Left forelimb (tissue), 1 donor: ENCODE data around the gene GADD45B.
A peak's percentile ranks its signal among the peaks of the same experiment; 100 is the strongest.
"Not testable (repeated sequence)": the region's sequence is repeated elsewhere in the genome, so short reads cannot be mapped to it uniquely, and the experiment has no call there.

Source experiments
- DNase-seq: peaks from one replicate; pipeline ENCODE4 v3.0.0-alpha.2; 2018; ENCODE audit warnings: low spot score

The GADD45B gene

DNA sequence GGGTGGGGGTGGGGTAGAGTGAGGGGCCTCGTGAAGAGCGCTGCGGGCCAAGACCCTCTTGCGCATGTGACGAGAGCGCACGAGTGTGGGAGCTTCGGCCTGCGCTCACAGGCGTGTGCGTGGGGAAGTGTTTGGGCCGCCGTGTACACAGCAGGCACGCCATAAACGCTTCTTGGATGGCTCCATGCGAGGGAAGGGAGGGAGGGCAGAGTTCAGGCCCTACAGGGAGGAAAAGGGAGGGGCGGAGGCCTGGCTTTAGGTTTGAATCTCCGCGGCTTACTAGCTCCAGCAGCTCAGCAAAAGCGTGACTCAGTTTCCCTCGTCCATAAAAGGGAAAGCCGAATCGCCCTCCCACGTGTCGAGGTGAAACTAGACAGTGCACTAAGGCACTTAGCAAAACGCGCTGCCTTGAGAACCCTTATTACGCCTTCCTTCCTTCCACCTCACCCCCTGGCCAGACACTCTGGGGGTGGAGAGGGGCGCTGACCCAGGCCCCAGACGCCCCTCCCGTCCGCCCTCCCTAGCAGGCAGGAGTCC is 12.5 kb downstream of the GADD45B start:
- DNase-seq = no peak

DNA sequence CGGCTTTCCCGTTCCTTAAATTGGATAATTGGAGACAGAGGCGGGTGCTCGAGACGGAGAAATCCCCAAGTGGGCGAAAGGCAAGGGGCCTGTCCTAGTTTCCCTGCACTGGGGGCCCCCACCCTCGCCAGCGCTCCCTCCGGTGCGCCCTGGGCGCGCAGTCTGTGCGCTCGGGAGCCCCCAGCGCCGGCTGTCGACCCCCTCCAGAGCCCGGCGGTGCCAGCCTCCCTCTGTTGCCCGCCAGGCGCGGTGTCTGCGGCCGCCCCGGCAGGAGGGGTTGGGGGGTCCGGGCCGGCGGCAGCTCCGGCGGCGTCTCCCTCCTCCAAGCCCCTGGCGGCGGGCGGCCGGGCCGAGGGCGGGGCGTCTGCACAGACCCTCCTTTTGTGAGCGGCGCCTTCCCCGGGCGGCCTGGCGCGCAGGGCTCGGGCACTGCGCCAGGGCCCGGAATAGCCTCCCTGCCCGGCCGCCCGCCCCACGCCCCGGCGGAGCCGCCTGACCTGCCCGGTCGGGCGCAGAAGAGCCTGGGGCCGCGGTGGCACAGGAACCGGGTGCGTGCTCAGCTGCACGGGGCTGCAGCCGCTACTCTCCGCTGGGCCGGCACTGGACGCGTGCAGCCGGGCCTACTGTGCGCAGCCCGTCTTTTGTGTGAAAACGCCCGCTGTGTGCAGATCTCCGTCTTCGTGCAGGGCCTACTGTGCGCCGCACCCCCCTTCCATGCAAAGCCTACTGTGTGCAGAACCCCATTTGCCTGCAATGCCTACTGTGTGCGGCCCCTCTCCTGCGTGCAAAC is 13.2 kb downstream of the GADD45B start:
- peak; percentile 76 for DNase-seq

DNA sequence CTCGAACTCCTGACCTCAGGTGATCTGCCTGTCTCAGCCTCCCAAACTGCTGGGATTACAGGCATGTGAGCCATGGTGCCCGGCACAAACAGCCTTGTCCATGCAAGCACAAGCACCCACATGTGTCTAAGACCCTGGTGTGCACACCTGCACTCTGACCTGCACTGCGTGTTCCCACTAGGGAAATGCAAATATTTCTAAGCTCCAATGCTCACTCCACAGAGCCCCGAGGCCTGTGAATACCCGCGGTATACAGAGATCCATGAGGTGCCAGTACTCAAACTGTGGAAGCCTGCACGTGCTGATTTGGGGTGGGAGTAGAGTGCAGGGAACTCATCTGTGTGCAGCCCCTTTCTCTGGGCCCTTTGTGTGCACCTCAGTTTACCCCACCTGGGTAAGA is 14.7 kb downstream of the GADD45B start:
- no peak for DNase-seq

DNA sequence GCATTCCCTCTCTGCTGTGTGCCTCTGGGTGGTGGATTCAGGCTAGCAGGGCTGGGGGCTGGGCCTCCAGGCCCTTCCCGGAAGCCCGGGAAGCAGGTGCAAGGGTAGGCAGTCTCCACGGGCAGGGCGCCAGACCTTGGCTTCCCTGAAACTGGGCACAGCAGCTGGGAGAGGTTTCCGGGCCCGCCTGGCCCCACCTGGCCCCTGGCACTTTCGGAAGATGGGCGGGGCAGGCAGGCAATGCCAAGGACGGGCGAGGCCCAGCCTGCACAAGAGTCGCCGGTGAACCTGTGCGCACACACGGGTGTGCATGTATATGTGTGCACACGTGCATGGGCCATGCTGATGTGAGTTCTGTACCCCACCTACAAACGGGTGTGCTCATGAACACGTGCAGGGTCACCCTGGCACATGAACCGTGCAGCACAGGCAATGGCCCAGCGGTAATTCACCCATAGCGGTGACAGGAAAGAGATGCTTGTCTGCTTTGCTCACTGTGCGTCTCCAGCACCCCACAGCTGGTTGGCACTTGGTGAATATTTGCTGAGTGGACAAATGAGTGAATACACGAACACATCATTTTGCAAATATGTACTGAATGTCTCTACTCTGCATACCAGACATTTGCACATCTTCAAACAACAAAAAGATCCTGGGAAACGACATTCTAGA is 15.3 kb downstream of the GADD45B start:
- DNase-seq = no peak

DNA sequence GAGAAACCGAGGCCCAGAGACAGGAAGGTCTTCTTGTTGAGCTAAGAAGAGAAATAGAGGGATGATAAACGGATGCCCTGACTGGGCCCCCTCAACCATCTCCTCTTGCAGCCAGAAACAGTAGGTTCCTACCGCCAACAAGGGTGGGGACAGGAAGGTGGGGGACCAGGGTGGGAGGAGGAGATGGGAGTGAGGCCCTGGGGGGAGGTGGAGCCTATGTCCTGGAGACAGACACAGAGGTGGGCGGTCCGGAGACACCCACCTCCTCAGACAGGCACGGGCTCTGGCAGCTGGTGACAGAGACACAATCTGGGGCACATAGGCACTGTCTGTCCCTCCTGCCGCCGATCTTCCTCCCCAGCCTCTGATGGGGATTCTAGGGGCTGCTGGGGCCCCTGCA is 16.9 kb downstream of the GADD45B start:
- no peak for DNase-seq

DNA sequence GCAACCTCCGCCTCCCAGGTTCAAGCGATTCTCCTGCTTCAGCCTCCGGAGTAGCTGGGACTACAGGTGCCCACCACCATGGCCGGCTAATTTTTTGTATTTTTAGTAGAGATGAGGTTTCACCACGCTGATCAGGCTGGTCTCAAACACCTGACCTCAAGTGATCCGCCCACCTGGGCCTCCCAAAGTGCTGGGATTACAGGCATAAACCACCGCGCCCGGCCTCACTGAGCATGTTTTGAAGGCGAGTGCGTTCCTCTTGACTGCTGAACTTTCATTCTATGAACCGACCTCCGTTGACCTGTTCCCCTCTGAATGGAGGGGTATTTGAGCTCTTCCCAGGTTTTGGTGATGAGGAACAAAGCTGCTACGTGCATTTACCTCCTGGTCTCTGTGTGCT is 17.5 kb downstream of the GADD45B start:
- DNase-seq = not testable (repeated sequence)

DNA sequence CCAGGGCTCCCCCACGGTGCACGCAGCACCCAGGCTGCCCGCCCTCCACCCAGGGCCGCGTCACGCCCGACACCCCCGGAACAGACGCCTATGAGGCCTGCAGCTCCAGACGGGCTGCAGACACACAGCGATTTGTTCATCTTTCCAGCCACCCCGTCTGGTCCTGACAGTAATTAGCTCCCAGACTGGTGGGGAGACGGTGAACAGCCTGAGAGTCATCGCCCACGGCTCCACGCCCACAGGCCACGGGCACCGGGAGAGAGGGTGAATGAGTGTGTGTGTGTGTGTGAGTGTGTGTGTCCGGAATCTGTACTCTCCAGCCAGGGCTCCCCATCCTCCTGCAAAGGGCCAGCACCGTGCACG is 18.1 kb downstream of the GADD45B start:
- no peak for DNase-seq

DNA sequence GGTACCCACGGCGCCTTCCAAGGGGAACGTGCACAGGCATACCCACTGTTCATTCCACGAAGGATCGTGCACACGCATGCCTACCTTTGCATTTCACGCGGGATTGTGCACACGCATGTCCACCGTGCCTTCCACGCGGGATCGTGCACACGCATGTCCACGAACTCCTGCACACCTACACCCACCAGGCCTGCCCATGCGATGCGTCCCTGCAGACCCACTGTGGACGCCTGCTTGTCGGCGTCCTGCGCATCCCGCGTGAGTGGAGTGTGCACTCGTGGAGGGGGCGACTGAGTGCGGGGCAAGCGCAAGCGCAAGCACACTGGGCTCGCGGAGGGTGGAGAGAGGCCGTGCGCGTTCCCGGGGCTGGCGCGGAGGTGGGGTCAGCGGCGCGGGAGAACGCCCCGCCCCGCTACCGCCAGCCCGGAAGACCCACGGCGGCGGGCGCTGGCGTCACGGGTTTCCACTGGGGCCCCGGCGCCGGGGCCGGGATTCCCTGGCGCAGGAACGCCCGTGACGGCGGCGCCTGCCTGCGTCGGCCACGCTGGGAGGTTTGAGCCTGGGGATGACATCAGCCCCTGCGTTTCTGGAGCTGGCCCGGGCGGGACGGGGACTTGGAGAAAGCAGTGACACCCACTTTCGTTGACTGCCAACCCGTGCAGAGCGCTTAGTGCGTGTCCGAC is 18.7 kb downstream of the GADD45B start:
- peak; percentile 81 for DNase-seq

DNA sequence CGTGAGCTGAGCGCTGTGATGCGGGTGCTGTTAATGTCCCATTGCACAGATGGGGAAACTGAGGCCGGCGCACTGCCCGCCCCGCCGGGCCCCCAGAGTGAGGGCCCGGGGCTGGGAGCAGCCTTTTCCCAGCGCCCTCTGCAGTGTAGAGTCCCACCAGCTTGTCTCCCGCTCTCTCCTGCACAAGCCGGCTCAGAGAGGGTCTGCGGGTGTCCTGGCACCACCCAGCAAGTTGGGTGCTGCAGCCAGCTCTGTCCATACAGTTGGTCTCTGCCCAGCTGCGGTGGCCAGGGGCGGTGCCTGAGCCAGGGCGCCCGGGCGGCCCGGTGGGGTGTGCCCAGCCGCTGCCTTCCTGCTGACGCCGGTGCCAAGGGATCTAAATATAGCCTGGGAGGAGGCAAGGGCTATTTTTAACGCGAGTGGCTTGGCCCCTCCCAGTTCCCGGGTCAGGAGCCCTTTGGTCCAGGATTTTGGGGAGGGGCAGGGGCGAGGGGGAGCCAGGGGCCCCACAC is 19.3 kb downstream of the GADD45B start:
- DNase-seq = peak; percentile 79

DNA sequence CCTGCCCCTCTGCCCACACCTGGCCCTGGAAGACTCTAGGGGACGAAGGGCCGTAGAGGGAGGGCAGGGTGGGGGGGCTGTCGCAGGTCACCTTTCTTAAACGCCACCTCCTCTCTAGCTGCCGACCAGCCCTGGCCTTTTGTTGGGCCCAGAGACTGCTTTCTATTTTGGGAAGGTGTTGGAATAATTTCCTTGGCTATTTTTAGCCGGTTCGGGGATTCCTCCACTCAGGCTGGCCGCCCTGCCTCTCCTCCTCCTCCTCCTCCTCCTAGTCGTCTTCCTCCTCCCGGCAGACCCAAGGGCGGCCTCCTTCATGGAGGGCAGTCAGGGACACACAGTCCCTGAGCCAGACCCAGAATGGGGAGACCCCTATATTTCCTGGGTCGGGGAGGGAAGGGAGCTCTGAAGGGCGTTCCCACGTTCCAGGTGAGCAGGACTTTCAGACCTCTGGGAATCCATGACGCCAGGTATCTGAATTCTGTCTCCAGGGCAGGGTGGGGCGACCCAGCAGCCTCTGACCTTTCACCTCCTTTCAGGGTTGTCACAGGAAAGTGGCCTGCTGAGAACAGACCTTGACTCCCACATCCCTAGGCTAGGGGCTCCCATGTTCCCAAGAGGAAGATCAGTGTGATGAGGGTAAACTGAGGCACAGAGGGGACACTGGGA is 19.9 kb downstream of the GADD45B start:
- no peak for DNase-seq

DNA sequence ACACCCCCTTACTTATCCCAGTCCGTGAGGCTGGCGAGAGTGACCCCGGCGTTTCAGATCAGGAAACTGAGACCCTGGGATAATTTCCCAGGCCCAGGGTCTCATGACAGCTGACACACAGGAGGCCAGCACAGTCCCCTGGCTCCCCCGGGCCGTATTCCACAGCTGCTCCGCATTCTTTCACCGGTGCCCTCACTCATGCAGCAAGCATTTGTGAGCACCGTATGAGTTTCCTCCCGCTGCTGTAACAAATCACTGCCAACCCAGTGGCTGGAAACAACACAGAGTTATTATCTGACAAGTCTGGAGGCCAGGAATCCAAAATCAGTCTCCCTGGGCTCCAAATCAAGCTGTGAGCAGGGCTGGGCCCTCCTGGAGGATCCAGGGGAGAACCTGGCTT is 21.3 kb downstream of the GADD45B start:
- no peak for DNase-seq

DNA sequence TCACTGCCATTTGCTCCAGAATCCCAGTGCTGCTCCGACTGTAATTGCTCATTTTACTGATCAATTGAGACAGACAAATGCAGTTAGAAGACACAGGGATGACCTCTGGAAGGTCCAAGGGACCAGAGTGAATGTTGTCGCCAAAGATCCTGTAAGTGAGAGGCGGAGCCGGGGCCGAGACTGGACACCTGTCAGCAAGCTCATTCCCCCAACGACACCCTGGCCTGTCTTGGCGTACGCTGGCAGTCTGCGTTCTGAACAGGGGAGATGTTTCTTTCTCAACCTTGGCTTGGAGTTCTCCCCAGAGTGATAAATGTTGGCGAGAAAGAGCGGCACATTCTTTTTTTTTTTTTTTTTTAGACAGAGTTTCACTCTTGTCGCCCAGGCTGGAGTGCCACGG is 24.2 kb downstream of the GADD45B start:
- no peak for DNase-seq

DNA sequence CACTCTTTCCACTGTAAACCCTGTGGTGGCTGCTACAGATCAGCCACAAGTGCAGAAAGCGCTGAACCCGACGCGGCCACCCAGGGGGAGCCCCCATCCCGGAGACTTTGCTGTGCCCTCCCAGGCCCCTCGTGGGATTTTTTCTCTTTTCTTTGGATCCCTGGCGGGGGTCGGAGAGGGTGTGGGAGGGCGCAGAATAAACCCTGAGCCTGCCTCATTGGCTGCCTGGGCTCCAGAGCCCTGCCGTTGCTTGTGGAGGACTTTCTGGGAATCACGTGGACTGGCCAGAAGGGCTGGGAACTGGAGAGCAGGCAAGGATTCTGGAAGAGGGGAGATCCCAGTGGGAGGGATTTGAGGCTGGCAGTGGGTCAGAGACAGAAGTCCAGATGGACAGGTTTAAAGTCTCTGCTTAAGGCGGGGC is 24.9 kb downstream of the GADD45B start:
- DNase-seq = no peak

DNA sequence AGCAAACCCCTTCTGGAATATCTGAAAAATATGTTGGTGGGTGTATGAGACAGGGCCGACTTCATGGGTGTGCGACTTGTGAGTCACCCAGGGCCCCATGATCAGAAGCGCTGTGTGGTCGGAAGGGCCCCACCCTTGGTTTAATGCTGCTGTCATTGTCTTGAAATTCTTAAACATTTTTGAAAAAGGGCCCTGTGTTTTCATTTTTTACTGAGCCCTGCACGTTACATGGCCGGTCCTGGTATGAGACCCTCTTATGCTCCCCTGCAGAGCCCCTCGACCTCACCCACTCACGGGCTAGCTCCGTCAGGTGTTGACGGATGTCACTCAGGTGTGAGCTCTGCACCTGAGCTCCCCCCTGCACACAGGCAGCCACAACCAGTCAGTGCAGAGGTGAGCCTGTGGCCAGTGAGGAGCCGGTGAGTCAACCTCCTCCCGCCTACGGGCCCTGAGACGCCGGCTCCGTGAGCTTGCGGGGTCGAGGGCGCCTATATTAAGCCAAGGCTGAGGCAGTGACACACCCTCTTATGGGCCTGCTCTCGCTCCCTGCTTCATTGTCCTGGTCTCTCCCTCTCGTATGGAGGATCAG is 27.7 kb downstream of the GADD45B start:
- no peak for DNase-seq

DNA sequence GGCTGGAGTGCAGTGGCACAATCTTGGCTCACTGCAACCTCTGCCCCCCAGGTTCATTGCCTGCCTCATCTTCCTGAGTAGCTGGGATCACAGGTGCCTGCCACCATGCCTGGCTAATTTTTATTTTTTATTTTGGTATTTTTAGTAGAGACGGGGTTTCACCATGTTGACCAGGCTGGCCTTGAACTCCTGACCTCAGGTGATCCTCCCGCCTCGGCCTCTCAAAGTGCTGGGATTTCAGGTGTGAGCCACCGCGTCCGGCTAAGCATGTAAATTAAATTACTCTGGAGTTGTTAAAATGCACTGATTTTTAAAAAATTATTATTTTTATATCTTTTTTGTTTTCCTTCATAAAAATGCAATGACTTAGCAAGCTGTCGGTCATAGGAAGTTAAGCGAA is 30.7 kb downstream of the GADD45B start:
- DNase-seq = not testable (repeated sequence)

DNA sequence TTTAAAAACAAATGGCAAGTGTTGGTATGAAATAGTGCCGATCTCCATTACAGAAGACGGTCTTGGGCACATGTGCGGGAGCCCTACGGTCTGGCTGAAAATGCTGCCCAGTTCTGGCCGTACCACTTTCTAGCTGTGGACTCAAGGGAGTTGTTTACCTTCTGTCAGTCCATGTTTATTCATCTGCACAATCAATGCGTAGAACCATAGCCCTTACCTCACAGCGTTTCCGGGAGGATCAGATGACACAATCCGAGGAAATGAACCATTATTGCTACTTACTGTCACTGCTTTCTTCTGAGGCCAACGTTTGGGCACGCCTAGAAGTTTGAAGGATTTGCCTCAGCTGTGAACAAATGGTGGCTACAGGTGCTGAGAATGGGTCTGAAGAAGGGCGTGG is 31.2 kb downstream of the GADD45B start:
- DNase-seq = no peak

DNA sequence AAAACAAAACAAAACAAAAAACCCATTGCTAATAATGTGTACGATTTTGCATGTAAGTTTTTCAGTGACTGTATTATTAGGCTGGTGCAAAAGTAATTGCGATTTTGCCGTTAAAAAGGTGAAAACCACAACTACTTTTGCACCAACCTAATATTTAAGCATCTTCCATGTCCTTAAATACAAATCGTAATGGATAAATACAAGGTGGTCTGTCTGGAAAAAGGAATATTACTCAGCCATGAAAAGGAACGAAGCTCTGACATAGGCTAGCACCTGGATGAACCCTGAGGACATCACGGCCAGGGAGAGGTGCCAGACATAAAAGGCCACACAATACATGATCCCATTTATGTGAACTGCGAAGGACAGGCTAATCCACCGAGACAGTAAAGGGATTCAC is 33.2 kb downstream of the GADD45B start:
- DNase-seq = no peak

DNA sequence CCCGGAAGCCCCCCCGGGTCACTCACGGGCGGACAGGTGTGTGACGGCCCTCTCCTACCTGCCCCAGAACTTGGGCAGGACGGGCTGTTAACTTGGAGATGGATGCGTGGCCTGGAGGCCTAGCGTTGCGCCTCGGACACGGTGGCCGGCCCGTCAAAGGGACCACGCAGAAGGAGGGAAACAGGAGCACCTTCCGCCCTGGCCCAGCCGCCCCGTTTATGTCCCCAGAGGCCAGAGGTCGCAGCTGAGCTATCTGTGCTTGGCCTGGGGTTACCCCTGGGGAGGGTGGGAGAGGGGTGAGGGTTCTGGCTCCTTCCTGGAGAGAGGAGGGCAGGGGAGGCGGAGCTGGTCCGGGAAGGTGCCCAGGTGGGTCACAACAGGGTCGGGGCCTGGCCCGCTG is 35.6 kb downstream of the GADD45B start:
- no peak for DNase-seq

DNA sequence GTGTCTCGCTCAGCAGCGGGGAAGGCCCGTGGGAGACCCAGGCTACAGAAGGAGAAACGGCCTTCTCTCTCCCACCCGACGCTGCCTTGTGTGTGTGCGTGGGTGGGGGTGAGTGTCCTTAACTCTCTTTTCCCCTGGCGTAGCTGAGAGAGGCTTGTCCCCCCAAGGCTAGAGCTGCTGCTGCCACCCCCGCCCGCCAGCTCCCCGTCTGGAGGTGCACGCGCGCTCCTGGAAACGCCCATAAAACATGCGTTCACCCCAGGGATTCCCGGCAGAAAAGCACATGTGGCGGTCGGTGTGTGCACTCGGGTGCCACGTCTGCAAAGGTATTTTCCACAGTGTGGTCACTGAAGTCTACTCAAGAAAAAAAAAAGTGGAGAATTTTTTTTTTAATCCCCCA is 36.1 kb downstream of the GADD45B start:
- no peak for DNase-seq

DNA sequence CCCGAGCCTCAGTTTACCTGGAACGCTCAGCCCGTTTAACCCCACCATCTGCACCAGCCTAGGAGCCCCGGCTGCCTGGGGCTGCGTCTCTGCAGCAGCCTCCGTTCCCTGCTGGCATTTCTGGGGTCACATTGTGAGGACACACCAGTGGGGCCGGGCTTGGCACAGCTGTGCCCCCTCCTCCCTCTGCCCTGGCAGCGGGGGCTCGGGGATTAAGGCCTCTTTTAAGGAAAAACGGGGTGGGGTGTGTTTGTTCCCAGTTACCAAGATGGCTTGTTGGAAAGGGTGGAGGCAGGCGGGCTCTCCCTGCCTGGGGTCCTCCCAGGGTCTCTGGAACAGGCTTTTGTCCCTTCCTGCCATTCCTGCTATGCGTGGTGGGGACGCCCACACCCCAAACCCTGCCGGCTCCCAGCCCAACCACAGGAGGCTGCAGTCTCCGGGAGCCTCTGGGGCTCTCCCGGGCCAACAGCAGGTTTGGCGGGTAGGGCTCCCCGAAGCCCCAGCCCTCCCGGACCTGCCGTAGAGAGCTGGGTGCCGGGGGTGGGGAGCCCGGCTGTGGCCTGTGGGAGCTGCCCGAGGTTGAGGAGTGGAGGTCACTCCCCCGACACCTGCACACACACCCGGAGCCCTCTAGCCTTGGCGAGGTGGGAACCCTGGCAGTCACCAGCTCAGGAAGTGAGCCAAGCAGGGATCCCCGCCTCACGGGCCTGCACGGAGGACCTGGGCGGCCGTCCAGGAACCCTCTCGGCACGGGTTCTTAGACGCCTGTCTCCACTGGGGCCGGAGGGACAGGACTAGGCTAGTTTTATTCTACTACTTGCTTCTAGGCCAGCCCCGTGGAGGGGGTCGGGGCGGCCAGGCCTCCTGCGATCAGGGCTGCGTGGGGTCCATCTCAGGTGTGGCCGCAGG is 36.9 kb downstream of the GADD45B start:
- no peak for DNase-seq
